HG03175 (cell line): ENCODE measurements around the gene FAM20A.

Experiments used
- ATAC-seq: cut with Tn5 transposase; IDR thresholded peaks from one replicate; pipeline ENCODE4 v1.9.1; 2021; ENCODE audit warnings: mild to moderate bottlenecking, moderate library complexity; ENCODE audit not compliant: unreplicated experiment

FAM20A gene

GRCh38 chr17:68600931-68601564 lies at the start of gene FAM20A:
FAM20A (minus strand) TSS chr17:68601367; CDS start chr17:68600666, 701 bp downstream.
- no peak for ATAC-seq

GRCh38 chr17:68649324-68649723 lies 48.2 kb upstream of the FAM20A start:
- ATAC-seq, result no peak

GRCh38 chr17:68646626-68647526 lies 45.7 kb upstream of the FAM20A start:
- ATAC-seq, result no peak

- ATAC-seq, result no peak
These were observed 40.9 kb upstream of the FAM20A start for GRCh38 chr17:68642118-68642412.

GRCh38 chr17:68641276-68642117 lies 40.3 kb upstream of the FAM20A start:
- no peak for ATAC-seq

GRCh38 chr17:68640242-68640989 lies 39.2 kb upstream of the FAM20A start:
- no peak for ATAC-seq

- ATAC-seq, result no peak
These were observed 33.2 kb upstream of the FAM20A start for GRCh38 chr17:68634345-68634876.

GRCh38 chr17:68628576-68628957 lies 27.4 kb upstream of the FAM20A start:
- no peak for ATAC-seq

GRCh38 chr17:68627956-68628575 lies 26.9 kb upstream of the FAM20A start:
- ATAC-seq, result no peak

GRCh38 chr17:68624381-68624780 lies 23.2 kb upstream of the FAM20A start:
- no peak for ATAC-seq

- ATAC-seq, result no peak
These were observed 22.6 kb upstream of the FAM20A start for GRCh38 chr17:68623811-68624210.

- ATAC-seq, result no peak
These were observed 21.3 kb upstream of the FAM20A start for GRCh38 chr17:68622423-68622822.

GRCh38 chr17:68621065-68621464 lies 19.9 kb upstream of the FAM20A start:
- no peak for ATAC-seq

- no peak for ATAC-seq
These were observed 15.2 kb upstream of the FAM20A start for GRCh38 chr17:68616334-68616733.

GRCh38 chr17:68614718-68615117 lies 13.6 kb upstream of the FAM20A start:
- ATAC-seq, result no peak

- peak; percentile 50 for ATAC-seq
These were observed 12.7 kb upstream of the FAM20A start for GRCh38 chr17:68613739-68614298.

GRCh38 chr17:68612923-68613292 lies 11.7 kb upstream of the FAM20A start:
- no peak for ATAC-seq

- ATAC-seq, result no peak
These were observed 11.2 kb upstream of the FAM20A start for GRCh38 chr17:68612209-68612922.
